HG02885 (cell line): ENCODE measurements around the gene ZNF408.
"Not testable (repeated sequence)": the region's sequence is repeated elsewhere in the genome, so short reads cannot be mapped to it uniquely, and the experiment has no call there.

Experiments used
- ATAC-seq: cut with Tn5 transposase; IDR thresholded peaks from one replicate; pipeline ENCODE4 v1.9.1; 2021; ENCODE audit warnings: mild to moderate bottlenecking; ENCODE audit not compliant: unreplicated experiment, poor library complexity

The ZNF408 gene

DNA sequence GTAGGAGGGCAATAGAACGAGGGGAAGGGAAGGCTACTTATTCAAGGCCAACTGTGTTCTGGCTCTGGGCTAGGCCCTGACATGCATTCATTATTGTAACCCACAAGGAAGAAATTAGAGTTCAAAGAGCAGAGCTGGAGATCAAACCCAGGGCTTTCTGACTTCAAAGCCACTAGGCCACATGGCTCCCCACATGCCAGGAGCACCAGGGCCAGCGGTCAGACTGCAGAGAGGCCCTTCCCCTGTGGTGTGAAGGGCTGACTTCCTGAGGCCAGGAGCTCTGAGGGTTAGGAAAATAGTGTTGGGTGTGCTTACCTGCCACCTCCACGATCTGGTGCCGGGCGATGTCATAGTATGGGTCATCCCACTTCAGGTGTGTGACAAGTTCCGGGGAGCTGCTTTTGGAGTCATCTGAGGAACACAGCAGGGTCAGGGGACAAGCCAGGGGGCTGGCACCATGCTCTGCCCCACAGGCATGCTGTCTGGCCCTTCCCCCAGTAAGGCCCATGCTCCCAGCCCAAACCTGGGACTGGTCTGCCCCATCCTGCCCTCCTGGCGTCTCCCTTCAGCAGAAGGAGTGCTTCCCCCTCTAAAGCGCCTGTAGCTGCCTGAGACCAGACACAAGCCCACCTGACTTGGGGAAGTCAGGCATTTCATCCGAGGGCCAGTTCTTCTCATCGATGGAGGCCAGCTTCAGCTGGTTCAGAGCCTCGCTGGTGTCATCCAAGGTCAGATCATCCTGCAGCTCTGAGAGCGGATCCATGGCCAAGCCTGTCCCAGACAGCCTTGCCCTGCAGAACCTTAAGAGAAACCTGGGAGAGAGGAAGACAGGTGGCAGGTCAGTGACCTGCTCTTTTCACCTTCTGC is 5.3 kb upstream of the ZNF408 start:
- no peak for ATAC-seq

GRCh38 chr11:46696212-46696558 is 4.6 kb upstream of the ZNF408 start:
- no peak for ATAC-seq

DNA sequence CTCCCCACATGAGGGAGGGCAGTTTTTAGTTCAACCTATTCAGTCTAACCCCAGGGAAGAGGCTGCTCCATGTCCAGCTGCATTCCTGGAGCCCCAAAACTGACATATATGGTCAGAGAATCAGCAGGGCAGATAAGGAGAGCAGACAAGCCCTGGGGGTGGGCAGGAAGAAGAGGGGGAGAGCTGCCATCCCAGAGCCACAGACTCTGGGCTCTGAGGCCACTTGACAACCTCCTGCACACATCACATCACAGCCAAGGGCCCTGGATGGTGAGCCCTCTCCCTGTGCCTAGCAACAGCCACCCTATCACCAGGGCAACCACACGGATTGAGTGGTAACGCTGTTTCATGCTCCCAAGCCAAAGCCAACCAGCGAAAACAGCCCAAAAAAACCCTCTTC is 3.5 kb upstream of the ZNF408 start:
- ATAC-seq: no peak

DNA sequence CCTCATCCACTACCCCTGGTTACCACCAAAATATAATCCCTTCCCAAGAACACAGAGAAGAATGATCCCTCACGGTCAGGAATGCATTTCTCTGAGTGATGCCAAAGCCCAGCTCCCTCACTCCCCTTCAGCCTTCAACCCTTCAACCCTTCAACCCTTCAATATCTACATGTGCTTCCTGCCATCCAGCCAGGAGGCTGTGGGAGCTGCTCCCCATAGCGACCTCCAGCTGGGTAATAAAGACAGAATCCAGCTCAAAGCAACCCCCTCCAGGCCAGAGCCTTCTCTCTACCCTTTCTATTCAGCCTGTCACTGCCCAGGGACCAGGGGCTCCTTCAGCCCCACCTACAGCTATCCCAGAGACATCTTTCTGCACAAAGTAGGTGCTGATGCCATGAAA is 3.1 kb upstream of the ZNF408 start:
- no peak for ATAC-seq

GRCh38 chr11:46698597-46698996 is 2.2 kb upstream of the ZNF408 start:
- no peak for ATAC-seq

DNA sequence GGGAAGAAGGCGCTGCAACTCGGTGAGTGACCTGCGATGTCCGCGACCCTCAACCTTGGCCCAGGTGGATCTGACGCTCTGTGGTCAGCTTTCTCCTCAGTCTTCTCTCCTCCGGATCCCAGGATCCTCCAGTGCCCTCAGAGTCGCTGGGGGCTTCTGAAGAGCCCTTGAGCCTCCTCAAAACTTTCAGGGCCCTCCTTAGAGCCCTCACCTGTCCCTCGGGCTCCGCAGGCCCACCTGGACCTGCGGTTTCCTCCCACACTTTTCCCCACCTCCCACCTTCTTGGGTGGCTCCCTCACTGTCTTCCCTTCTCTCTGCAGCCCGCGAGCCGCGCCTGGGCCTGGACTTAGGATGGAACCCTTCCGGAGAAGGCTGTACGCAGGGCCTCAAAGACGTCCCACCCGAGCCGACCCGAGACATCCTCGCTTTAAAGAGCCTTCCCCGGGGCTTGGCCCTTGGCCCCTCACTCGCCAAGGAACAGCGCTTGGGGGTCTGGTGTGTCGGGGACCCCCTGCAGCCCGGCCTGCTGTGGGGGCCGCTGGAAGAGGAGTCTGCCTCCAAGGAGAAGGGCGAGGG is 335 bp downstream of the ZNF408 start:
- no peak for ATAC-seq

DNA sequence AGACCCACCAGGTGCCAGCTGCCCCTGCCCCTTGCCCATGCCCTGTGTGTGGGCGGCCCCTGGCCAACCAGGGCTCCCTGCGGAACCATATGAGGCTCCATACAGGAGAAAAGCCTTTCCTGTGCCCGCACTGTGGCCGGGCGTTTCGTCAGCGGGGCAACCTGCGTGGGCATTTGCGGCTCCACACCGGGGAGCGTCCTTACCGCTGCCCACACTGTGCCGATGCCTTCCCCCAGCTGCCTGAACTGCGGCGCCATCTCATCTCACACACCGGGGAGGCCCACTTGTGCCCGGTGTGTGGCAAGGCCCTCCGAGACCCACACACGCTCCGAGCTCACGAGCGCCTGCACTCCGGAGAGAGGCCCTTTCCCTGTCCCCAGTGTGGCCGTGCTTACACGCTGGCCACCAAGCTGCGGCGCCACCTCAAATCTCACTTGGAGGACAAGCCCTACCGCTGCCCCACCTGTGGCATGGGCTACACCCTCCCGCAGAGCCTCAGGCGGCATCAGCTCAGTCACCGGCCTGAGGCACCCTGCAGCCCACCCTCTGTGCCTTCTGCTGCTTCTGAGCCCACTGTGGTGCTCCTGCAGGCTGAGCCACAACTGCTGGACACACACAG is 4.3 kb downstream of the ZNF408 start:
- no peak for ATAC-seq

GRCh38 chr11:46706886-46707285 is 6.1 kb downstream of the ZNF408 start:
- no peak for ATAC-seq

DNA sequence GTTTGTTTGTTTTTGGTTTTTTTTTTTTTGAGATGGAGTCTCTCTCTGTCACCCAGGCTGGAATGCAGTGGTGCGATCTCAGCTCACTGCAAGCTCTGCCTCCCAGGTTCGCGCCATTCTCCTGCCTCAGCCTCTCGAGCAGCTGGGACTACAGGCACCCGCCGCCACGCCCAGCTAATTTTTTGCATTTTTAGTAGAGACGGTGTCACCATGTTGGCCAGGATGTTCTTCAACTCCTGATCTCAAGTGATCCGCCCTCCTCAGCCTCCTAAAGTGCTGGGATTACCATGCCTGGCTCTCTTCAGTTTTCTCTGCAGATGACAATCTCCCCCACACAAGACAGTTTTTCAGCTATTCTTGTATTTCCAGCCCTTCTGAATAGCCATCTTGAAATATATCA is 8.5 kb downstream of the ZNF408 start:
- not testable (repeated sequence) for ATAC-seq

DNA sequence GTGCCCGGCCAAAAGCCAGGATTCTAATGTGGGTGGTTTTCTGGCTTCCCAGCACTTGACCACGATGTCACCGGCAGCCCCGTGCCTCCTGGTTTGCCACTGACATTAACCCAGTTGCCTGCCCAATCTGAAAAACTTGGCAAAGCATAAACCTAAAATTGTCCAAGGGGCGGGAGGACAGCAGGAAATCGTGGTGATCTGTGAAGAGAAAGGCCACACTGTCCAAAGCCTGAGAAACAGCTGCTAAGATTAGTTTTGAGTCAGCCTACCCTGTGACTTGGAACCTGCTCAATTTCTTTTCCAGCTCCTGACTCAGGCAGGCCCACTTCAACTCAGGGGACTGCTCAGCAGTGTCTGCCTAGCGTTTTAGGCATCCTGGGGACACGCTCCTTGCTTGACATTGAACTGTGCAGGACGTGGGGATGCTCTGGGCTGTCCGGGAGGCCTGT is 10.0 kb downstream of the ZNF408 start:
- ATAC-seq: no peak

DNA sequence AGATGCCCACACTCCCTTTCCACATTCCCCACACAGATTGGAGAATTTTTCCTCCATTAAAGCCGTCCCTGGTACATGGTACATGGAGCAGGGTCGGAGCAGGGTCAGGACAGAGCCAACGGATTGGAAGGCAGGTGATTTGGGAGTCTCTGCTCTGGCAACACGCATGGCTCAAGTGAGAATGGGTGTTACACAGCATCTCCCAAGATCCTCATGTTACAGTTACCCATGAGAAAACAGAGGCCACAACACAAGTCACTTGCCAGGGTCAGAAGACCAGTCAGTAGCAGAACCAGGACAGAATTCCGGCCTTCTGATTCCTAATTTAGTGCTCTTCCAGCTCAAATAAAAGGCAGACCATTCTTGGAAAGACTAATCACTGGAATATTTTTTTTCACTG is 10.5 kb downstream of the ZNF408 start:
- no peak for ATAC-seq

- no peak for ATAC-seq
These were observed 12.2 kb downstream of the ZNF408 start for GRCh38 chr11:46712874-46713576.

DNA sequence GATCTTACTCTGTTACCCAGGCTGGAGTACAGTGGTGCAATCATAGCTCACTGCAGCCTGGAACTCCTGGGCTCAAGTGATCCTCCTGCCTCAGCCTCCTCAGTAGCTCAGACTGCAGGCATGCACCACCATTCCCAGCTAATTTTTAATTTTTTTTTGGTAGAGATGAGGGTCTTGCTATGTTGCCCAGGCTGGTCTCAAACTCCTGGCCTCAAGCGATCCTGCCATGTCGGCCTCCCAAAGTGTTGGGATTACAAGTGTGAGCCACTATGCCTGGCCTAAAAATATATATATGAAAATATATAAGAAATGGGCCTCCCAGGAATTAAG is 17.0 kb downstream of the ZNF408 start:
- not testable (repeated sequence) for ATAC-seq

DNA sequence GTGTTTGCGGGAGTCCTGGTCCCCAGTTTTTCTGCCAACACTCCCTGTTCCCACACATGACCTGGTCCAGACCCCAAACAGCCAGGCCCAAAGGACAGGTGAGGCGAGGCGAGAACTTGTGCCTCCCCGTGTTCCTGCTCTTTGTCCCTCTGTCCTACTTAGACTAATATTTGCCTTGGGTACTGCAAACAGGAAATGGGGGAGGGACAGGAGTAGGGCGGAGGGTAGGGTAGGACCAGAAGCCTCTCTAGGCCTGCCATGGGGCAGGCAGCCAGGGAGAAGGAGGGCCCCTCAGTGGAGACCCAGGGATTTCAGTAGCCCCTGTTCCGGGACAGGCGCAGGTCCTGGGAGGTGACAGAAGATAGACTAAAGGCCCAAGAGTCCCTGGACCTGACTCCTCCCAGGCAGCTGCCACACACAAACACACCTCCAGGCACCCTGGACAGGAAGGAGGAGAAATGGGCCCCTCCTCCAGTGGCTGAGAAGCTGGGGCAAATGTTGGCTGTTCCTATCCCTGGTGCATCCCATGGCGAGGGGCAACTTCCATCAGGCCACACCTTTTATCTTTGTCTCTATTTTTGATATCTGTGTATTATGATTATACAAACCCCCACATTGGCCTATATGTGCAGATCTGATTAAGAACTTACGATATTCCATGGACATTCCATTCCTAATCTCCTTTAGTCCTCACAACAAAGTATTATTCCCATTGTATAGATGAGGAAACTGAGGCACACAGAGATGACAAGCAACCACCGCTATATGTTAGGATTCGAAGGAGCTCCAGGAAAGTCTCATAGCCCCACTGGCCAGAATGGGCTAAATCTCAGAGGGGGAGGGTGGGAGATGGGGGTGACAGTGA is 17.6 kb downstream of the ZNF408 start:
- no peak for ATAC-seq

GRCh38 chr11:46719048-46719542 is 18.3 kb downstream of the ZNF408 start, which contains the start of gene F2:
TSS of gene F2 (plus strand) at chr11:46719213. CDS start at chr11:46719236, 23 bp downstream.
- ATAC-seq: no peak

DNA sequence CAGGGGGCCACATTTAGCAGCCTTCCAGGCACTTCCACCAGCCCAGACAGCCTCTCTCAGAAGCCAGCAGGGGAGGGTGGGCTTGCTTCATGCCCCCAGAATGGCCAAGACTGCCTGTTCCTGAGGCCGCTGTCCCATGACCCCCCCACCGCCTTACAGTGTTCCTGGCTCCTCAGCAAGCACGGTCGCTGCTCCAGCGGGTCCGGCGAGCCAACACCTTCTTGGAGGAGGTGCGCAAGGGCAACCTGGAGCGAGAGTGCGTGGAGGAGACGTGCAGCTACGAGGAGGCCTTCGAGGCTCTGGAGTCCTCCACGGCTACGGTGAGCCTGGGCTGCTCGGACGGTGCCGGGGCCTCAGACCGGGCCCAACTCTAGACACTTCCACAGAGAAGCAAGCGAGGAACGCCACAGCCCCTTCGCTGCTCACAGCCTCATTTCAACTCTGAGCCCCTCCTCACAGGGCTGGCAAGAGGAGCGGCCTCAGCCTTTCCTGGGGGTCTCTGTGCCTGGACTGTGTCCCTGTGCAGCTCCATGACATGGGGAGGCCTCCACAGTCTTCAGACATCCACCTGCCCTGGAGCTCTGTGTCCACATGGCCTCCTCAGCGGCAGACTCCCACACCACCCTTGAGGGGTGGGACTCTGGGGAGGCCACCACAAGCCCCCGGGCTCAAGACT is 18.9 kb downstream of the ZNF408 start:
- no peak for ATAC-seq

- ATAC-seq: no peak
These were observed 20.5 kb downstream of the ZNF408 start for GRCh38 chr11:46721286-46721685.

GRCh38 chr11:46722566-46723358 is 21.9 kb downstream of the ZNF408 start:
- no peak for ATAC-seq

DNA sequence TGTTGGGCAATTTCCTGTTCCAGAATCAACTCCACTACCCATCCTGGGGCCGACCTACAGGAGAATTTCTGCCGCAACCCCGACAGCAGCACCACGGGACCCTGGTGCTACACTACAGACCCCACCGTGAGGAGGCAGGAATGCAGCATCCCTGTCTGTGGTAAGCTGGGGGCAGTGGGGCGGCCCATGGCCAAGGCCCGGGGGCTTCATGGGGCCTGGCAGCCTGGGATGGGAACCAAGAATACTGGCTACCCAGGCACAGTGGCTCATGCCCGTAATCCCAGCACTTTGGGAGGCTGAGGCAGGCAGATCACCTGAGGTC is 22.5 kb downstream of the ZNF408 start:
- ATAC-seq: no peak
